GM03348 (cell line): ENCODE measurements around the gene FTL.

ENCODE experiments used
- DNase-seq: peaks from one replicate; pipeline ENCODE4 v3.0.0; 2012; ENCODE audit warnings: low spot score

FTL gene

DNA sequence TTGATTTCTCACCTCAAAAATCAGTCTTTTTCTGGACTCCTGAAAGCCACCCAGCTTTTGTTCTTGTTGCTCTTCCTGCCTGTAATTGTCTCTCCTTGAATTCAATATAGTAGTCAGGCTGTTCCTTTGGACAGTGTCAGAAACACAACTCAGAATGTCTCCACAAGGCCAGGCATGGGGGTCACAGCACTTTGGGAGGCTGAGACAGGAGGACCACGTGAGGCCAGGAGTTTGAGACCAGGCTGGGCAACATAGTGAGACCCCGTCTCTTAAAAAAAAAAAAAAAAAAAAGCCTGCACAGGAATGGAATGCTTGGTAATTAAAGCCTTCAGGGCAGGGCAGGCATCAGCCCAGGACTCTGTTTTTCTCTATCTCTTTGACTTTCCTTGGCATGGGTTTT lies 19.3 kb upstream of the FTL start:
- DNase-seq = no peak

DNA sequence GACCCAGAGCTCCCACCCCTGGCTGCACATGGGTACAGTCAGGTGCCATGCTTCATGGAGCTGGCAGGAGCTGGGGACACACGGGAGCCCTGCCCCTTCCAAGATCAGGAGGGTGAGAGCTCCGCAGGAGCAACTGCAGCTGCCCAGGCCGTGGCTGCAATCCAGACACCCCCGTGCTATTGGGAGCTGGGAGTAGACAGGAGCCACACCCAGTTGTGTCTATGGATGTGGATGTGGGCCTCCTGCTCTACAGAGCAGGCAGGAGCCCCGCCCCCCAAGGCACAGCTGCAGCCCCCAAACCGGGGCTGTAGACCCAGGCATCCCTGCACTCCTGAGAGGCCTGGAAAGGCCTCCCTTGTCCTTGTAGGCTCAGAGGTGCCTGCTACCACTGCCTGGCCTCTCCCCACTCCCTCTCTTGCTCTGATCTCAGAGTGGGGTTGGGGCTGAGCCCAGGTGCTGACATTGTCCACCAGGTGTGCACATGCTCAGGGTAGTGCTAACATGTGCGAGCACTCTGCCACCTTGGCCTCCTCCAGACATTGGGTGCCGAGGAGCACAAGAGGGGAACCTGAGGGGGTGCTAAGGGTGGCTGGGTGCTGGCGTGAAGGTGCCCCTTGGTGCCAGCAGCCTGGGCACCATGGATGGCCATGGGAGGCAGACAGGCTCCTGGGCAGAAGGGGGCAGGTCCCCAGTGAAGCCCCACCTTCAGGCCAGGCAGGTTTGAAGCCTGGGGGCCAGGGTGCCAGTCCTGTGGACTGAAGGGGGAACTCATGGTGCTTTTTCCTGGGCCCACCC lies 18.4 kb upstream of the FTL start:
- DNase-seq = no peak

DNA sequence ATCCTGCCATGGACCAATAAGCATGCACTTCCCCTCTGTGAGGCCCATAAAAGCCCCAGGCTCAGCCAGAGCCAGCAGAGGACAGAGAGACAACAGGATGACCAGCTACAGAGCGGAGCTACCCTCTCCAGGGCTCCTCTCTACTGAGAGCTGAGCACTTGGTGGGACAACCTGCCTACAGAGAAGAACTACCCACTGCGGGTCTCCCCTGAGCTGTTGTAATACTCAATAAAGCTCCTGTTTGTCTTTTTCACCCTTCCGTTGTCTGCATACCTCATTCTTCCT lies 17.9 kb upstream of the FTL start:
- DNase-seq = no peak

DNA sequence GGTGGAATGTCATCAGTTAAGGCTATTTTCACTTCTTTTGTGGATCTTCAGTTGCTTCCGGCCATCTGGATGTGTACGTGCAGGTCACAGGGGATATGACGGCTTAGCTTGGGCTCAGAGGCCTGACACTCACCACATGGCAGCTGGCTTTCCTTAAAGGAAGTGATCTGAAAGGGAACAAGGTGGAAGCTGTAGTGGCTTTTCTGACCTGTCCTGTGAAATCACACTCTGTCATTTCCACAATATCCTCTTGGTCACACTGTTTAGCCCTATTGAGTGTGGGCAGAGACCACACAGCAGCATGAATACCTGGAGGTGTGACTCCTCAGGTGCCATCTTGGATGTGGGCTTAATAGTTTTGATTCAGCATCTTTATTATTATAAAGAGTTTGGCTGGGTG lies 14.9 kb upstream of the FTL start:
- DNase-seq = no peak

DNA sequence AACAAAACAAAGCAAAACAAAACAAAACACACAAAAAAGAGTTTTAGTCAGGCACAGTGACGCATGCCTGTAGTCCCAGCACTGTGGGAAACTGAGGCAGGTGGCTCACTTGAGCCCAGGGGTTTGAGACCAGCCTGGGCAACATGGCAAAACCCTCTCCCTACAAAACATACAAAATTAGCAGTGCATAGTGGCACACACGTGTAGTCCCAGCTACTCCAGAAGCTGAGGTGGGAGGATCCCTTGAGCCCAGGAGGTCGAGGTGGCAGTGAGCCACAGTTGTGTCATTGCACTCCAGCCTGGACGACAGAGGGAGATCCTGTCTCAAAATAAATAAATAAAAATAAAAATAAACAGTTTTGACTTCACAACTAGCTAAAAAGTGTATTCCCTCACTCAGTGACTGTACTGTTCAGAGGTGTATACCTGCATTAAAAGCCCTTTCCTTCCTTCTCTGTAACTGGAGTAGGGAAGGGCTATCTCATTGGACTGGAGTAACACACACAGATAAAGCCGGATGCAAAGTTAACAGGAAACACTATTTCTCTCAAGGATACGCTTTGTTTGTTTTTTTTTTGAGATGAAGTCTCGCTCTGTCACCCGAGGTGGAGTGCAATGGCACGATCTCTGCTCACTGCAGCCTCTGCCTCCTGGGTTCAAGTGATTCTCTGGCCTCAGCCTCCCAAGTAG lies 14.1 kb upstream of the FTL start:
- no peak for DNase-seq

DNA sequence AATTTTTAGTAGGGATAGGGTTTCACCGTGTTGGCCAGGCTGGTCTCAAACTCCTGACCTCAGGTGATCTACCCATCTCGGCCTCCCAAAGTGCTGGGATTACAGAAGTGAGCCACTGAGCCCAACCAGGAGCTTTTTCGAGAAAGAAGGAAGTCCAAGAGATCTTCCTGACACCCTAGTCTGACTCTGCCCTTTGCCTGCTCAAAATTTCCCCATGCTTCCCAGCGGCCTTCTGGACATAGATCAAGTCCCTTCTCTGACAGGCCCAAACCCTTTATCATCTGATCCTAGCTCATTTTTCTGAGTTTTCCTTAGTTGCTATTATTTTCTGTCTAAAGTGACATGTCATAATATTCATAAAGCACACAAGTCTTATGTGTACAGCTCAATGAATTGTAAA lies 12.0 kb upstream of the FTL start:
- DNase-seq = no peak

DNA sequence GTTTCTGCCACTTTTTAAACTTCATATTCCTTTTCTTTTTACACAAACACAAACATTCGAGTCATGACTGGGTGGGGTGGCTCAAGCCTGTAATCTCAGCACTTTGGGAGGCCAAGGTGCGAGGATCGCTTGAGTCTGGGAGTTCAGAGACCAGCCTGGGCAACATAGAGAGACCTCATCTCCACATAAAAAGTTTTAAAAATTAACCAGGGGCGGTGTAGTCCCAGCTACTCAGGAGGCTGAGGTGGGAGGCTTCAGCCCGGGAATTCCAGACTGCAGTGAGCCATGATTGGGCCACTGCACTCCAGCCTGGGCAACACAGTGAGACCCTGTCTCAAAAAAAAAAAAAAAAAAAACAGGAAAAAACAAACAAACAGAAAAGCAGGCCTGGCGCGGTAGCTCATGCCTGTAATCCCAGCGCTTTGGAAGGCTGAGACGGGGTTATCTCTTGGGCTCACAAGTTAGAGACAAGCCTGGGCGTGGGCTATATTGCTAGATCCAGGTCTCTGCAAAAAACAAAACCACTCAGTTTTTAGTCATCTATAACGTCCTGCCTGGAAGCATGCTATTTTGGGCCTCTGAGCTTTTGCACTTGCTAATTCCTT lies 11.0 kb upstream of the FTL start:
- DNase-seq = no peak

DNA sequence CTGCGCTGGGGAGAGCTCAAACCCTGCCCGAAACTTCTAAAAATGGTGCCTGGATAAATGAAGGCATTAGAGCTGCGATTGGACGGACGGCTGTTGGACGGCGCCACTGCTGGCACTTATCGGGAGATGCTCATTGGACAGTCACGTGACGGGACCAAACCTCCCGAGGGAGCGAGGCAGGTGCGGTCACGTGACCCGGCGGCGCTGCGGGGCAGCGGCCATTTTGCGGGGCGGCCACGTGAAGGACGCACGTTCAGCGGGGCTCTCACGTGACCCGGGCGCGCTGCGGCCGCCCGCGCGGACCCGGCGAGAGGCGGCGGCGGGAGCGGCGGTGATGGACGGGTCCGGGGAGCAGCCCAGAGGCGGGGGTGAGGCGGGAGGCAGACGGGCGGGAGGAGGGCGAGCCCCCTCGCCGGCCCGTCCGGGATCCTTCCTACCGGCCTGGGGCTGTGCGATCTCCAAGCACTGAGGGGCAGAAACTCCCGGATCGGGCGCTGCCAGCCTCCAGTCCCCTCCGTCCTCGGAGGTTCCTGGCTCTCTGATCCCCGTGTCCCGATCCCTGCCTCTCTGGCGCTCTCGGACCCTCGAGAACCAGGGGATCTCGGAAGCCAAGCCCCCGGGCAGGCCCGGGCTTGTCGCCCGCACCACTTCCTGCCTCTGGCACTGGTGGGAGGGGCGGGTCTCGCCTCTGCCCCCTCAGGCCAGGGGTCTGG lies 10.4 kb upstream of the FTL start, which contains the start of gene BAX:
Gene BAX, plus strand, starts transcription at position 281 of the 713 bp plus-strand sequence. Its CDS starts 54 bp downstream, at position 335.
- peak; percentile 98 for DNase-seq

DNA sequence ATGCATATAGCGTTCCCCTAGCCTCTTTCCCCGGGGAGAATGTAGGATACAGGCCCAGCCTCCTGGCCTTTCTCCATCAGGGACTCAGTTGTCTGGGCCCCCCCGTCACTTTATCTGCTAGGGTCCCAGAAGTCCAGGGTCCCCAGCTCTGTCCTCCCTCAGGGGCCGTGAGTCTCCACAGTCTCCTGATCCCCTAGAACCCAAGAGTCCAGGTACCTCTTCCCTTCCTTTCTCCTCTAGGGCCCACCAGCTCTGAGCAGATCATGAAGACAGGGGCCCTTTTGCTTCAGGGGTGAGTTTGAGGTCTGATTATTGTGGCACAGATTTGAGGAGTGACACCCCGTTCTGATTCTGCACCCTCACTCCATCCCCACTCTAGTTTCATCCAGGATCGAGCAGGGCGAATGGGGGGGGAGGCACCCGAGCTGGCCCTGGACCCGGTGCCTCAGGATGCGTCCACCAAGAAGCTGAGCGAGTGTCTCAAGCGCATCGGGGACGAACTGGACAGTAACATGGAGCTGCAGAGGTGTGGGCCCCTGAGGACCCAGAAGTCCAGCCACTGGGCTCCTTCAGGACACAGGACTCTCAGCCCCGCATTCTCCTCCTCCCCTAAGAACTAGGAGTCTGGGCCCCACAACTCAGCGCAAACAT lies 9.7 kb upstream of the FTL start:
- DNase-seq = no peak

DNA sequence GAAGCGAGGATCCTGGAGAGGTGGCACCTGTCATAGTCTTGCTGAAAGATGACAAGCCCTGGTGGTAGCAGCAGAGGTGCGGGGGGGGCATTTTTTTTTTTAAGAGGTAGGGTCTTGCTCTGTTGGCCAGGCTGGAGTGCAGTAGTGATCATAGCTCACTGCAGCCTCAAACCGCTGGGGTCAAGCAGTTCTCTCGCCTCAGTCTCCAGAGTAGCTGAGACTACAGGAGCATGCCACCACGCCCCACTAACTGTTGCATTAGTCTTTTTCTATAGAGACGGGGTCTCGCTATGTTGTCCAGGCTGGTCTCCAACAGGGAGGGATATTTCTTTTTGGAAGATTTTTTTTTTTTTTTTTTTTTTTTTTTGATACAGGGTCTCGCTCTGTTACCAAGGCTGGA lies 7.1 kb upstream of the FTL start:
- no peak for DNase-seq

DNA sequence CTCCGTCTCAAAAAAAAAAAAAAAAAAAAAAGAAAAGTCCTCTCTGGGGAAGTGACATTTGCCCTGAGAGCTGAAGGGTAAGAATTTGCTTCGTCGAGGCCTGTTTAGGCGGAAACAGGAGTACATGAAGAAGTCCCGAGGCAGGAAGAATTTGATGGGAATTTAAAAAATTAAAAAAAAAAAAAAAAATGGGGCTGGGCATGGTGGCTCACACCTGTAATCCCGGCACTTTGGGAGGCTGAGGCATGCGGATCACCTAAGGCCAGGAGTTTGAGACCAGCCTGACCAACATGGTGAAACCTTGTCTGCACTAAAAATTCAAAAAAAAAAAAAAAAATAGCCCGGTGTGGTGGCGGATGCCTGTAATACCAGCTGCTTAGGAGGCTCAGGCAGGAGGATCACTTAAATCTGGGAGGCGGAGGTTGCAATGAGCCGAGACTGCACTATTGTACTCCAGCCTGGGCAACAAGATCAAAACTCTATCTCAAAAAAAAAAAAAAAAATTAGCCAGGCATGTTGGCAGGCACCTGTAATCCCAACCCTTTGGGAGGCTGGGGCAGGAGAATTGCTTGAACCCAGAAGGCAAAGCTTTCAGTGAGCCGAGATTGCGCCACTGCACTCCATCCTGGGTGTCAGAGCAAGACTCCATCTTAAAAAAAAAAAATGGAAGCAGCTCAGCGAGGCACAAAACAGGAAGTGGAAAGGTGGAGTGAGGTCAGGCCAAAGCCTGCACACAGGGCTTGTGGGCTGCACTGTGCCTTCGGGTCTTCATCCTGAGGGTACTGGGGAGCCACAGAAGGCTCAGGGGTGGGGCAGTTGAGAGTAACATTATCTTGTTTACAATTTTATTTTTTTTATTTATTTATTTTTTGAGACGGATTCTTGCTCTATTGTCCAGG lies 5.5 kb upstream of the FTL start:
- no peak for DNase-seq

DNA sequence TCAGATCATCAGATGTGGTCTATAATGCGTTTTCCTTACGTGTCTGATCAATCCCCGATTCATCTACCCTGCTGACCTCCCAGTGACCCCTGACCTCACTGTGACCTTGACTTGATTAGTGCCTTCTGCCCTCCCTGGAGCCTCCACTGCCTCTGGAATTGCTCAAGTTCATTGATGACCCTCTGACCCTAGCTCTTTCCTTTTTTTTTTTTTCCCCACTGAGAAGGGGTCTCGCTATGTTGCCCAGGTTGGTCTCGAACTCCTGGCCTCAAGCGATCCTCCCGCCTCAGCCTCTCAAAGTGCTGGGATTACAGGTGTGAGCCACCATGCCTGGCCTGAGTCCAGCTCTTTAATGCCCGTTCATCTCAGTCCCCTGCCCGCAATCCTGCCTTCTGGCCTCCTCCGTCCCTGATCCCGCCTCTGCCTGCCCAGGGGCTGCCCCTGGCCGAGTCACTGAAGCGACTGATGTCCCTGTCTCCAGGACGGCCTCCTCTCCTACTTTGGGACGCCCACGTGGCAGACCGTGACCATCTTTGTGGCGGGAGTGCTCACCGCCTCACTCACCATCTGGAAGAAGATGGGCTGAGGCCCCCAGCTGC lies 4.0 kb upstream of the FTL start:
- no peak for DNase-seq

DNA sequence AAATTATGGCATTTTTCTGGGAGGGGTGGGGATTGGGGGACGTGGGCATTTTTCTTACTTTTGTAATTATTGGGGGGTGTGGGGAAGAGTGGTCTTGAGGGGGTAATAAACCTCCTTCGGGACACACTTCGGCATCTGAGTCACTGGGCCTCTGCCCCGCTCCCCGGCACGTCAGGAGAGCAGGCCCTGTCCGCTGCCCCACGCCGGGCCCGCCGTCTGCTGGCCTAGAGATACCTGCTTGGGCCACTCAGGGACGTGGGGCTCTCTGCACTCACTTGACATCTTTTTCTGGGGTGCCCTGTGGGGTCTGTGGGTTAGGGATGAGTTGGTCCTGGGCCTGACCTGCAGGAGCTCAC lies 3.5 kb upstream of the FTL start:
- no peak for DNase-seq

DNA sequence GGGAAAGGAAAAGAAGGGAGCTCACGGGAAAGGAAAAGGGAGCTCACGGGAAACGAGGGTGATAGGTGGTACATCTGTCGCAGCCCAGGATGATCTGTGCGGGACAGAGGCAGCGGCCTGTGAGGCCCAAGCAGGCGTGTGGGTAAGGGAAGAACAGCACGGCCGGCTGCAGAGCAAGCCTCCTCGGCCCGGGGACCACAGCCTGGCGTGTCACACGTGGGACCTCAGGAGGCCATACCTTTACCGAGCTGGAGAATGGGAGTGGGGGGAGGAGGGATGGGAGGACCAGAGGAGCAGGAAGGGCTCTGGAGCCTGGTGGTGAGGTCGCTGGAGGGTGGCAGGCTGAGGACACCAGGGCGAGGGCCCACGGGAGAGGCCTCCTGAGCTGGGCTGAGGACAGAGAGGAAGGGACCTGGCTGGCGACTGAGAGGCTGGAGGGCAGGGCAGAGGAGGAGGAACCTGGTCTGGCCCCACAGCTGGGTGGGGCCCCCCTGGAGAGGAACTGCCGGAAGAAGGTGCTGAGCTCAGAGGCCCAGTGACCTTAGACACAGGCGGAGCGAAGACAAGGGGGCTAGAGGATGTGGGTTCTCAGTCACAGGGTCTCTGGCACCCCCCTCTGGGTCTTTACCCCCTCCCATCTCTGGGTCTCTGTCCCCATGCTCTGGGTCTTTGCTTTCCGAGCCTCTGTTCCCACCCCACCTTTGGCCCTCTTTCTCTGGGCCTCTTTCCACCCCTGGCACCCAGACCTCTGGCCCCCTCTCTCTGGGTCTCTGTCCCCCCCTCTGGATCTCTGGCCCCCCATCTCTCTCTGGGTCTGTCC lies 2.9 kb upstream of the FTL start:
- DNase-seq = peak; percentile 47

DNA sequence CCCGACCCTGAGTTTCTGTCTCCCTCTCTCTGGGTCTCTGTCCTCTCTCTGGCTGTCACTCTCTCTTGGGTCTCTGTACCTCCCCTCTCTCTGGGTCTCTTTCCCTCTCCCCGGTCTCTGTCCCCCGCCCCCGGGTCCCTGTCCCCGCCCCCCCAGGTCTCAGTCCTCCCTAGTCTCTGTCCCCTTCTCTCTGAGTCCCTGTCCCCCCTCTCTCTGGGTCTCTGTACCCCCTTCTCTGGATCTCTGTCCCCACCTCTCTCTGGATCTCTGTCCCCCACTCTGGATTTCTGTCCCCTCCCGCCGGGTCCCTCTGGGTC lies 2.3 kb upstream of the FTL start:
- DNase-seq = no peak

DNA sequence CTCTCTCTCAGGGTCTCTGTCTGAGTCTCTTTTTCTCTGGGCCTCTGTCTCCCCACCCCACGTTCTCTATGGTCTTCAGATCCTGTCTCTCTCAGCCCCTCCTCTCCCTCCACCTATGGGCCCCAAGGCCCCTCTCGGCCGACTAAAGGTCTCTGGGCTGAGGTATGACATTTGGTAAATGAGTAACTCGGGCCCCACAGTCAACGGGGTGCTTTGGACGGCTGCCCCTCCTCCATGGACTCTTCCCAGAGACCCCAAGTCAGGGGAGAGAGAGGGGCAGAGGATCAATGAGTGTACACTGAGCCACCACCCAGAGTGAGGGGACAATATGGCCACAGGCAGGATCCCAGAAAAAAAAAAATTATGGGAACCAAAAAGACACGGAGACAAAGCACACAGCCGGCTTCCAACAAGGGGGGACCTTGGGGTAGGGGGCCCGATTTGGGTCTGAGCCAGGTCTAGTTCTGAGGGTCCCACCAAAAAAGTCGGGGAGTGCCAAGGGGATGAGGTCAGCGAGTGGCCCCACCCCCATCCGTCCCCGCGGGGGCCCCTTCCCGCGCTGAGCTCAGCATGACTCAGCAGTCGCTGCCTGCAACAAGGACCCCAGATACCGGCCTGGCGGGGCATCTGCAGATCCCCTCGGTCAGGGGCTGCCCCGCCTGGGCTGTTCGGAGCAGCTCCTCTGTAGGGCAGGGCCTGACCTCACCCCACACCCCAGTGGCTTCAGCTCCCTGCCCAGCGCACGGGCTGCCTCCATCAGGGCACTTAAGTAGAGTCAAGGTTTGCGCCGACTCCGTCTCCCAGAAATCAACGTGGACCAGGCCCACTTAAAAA lies 1.5 kb upstream of the FTL start:
- peak; percentile 83 for DNase-seq

DNA sequence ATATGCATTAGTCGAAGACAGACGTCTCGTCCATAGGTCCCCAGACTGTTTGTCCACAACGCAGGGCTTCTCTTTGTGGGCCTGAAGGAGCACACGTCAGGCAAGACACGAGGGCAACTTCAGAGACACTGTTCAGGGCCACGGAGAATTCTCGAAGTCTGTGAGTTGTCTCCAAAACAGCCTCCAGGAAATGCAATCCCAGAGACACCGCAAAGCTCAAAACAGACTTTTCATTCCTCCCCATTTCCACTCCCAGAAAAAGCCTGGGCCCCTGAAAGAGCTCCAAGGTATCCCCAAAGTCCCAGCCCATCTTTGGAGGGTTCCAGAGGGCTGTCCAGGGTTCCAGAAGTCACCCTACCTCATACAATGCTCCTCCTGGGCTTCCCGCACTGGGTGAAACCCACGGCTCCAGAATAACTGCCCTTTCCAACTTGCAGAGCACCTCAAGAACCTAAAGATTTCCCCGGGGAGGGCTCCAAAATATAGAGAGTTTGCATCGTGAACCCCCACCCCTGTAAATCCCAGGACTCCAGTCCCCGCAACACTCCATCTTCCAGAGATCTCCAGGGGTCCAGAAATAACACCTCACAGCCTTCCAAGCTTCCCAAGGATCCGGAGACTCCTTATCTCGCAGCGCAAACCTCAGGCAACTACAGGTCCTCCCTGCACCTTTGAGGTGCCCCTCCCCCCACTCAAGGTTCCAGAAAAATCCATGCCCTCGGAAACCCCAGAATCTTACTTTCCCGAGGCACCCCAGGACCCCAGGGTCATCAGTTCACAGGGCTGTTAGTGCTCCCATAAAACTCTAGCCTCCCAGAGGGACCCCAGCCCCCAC lies 687 bp upstream of the FTL start:
- peak; percentile 60 for DNase-seq

DNA sequence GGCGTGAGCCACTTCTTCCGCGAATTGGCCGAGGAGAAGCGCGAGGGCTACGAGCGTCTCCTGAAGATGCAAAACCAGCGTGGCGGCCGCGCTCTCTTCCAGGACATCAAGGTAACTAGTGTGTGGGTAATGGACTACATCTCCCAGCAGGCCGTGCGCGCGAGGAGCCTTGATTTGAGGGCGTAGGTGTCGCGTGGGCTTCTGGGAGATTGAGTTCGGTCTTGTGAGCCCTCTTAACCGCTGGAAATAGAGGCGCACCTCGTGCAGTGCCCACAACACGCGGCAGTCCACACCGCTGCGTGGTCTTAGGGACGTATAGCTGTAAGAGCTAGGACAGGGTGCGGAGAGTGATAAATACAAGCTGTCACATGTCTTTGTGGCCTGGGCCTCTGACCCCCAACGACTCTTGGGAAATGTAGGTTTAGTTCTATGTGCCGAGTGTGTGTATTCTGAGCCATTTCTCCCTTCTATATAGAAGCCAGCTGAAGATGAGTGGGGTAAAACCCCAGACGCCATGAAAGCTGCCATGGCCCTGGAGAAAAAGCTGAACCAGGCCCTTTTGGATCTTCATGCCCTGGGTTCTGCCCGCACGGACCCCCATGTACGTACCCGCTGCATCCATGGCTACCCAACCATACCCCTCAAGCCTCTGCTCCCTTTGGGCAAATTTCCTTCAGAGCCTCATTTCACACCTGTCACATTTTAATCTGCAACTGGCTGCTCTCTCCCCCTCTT lies 864 bp downstream of the FTL start:
- DNase-seq = peak; percentile 65
